ENCODE results near the gene PPP1R11.
A peak's percentile ranks its signal among the peaks of the same experiment; 100 is the strongest.
"Not testable (repeated sequence)": the region's sequence is repeated elsewhere in the genome, so short reads cannot be mapped to it uniquely, and the experiment has no call there.

The PPP1R11 gene

DNA sequence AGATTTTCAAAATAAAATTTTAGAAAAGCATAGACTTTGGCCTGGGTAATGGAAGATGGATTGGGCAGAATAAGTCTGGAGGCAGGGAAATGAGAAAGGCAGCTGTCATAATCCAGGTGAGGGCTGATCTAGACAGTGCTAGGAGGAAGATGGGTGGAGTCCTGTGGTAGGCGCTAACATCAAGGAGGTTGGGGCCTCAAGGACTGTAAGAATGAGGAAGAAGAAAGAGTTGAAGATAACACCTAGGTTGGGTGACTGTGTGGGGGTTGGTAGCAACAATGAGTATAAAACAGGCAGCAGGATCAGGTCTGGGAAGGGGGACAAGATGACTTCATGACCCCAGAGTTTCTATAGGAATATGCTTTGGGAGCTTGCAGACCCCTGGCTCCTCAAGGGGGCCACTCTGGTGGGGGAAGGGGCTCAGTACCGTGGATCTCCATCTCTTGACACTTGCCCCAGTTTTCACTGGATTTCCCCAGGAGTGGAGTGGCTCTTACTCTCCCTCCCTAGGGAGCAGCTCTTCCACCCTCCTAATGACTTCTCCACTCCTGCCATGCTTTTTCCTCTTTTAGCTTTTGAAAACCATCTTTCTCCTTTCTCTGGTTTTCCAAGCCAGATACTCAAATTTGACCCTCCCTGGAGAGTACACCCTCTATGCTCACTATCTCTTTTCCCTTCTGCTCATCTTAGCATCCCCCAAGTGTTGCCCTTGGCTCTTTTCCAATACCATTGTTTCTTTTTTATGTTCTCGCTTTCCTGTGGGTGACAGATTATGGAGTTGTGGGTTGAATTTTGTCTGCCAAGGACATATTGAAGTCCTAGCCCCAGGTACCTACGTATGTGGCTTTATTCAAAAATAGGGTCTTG lies 31.1 kb downstream of the PPP1R11 start:
- DNase-seq (ENCODE audit: low read depth): no peak

DNA sequence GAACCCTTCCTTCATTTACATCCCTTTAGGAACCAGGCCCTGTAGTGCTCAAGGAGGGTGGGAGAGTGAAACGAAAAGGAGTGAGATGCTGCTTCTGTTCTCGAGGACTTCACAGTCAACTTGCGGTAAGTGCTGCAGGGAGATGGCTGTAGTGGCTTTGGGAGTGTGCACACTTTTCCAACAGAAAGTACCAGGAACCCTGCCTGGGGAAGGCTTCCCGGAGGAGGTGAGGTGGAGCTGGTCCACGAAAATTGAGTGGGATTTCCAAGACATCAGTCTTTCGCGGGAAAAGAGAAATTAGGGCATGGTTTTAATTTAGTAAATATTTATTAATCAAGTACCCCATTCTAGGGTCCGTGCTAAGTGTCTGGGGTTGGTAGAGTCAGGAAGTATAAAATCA lies 33.2 kb downstream of the PPP1R11 start:
- no peak for DNase-seq (ENCODE audit: low read depth)

DNA sequence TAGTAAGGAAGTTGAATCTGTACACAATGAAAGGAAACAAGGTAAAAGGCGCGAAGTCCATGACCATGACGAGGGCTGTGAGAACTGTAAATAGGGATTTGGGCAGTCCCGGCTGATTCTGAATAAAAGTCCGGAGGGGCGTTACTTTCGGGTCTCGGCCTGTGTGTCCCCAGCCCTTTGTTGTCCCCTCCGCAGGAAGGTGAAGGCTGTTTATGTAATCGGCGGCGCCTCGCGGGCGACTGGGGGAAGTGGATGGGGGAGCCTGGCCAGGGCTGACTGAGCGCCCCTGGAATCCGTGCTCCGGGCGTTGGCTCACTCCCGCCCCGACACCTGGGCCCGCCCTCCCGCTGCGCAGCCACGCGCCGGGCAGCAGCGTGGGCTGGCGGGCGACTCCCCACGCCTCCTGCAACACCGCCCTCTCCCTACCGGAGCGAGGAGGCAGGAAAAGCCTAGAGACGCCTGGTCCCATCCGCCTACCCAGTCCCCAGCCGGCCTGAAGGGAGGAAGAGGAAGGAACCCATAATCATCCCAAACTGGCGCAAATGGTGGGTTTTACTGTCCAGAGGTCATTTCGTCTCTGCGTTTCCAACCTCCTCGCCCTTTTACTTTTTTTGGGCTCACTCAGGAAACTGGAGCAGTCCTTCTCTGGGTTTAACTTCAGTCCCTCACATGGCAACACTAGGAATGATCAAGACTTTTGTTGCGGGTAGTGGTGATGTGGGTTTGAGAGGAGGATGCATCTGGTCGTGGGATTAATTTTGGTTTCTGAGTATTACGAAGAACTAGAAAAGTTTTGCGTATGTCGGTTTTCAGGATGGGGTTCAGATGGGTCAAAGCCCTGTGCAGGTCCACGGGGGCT lies 33.8 kb downstream of the PPP1R11 start:
- no peak for DNase-seq (ENCODE audit: low read depth)

DNA sequence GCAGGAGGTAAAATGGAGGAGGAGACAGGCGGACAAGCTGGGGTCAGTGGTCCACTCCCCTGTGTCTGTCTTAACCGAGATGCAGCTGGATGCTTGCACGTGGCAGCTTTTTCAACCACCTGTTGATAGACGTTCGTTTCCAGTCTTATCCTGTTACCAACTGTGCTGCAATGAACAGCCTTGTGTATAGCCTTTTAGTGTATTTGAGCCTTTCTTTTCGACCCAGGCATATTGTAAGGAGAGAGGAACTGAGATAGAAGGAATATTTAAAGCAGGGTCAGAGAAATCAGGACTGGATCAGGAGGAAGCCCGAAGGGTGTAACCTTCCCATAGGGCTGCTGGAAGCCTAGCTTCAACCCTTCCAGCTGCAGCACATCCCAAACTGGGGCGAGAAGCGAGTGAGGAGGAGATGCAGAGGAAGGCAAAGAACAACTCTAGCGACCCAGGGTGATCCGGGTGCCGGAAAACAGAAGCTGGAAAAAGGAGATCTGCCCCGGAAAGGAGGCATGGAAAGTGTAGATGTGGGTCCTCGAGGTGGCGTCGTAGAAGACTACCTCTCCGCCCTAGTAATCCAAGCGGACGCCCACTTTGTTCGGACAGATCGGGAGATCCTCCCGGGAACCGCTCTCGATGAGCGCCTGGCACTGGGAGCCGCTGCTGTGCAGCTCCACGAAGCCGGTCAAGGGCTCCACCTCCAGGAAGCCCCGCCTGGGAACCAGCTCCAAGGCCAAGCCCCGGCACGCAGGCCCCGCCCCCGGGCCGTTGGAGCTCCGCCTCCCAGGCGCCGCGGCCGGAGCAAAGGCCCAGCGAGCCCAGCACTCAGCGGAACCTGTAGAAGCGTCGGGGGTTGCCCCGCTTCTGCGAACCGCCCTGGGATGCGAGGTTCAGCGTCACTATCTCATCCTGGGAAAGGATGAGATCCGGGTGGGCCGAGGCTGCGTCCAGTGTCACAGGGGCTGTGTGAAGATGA lies 34.7 kb downstream of the PPP1R11 start:
- peak; percentile 89 for DNase-seq (ENCODE audit: low read depth)

DNA sequence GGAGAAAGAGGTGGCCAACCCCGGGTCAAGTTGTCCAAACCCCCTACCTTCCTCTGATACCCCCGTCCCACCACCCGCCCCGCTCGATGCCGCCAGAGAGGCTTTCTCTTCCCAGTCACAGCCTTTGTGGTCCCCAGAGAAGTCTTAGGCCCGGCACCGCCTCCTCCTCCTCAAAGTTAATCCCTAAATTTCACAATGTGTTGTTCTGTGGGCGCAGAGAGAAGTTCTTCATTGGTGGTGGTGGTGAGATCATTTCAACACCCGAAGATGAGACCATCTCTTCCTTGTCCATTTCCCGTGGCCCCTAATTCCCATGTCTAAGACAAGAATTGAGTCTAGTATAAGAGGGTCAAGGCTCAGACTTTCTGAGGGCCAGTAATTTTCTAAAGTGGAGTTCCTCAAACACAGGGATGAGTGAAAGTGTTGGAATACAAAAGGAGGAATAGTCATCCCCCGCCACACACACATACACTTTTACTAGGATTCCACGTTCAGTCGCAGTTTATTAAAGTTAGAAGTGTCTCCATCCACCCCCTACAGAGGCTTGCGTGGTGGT lies 35.5 kb downstream of the PPP1R11 start:
- DNase-seq (ENCODE audit: low read depth): no peak

DNA sequence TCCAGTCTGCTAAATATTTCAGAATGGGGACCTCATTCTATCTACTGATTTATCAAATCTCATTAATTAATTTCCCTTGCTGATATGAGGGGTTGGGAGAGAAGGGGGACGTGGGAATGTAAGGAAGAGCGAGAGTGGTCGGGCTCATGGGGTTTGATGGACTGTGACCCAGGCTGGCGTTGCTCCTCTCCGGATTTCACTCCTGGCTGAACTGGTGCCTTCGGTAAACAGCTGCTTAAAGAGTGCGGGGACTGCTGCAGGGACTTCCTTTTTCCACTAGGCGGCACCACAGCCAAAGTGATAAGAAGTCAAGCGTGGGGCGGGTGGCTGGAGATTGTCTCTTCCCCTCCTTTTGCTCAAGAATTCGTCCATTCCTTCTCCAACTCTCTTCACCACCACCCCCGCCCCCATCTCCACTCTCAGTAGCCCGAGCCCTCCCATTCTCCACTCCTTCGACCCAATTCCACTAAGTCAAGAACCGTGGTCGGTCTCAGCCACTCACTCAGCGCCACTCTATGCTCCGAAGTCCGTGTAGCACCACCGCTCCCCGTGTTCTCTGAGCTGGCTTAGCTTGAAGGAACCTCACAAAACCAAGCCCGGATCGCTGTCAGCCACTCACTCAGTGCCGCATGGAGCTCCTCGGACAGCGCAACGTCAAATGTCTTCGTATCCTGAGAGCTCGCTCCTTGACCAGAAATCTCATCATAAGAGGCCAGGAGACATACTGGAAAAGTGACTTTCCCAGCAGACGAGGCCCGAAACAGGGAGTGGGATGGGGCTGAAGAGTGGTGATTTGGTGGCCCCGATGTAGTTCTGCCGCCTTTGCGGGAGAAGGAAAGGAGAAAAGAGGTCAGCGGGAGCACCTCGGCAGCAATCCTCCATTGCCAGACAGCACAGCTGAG lies 36.2 kb downstream of the PPP1R11 start:
- peak; percentile 88 for DNase-seq (ENCODE audit: low read depth)

DNA sequence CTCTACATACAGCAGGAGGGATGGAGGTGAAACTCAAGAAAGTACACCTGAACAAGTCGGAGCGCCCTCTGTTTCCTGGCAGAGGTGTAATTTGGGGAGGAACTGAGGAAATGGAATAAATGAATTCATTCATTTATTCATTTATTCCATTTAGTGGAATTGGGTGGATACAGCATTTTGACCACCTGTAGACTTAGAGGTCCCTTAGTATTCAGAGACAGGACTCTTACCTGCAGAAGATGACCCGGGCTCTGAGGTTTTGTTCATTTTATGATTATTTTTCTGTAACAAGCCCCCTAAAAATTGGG lies 36.8 kb downstream of the PPP1R11 start:
- DNase-seq (ENCODE audit: low read depth): no peak

DNA sequence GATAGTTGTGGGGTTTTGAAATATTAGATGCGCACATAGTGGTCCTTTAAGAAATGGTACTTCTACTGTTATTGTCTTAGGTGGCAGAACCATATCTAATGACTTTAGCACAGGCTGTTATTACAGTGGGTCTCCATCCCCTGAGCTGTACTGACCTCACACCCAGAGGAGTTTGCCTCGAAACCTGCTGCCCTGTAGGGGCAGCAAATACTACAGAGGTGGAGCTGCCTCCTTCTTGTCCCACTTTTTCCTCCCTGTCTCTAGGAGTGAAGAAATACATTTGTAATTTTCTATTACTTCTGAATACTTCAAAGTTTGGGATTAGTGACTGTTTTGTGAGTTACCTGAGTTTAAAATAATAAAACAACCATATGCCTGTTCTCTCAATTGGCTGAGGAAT lies 37.7 kb downstream of the PPP1R11 start:
- no peak for DNase-seq (ENCODE audit: low read depth)

DNA sequence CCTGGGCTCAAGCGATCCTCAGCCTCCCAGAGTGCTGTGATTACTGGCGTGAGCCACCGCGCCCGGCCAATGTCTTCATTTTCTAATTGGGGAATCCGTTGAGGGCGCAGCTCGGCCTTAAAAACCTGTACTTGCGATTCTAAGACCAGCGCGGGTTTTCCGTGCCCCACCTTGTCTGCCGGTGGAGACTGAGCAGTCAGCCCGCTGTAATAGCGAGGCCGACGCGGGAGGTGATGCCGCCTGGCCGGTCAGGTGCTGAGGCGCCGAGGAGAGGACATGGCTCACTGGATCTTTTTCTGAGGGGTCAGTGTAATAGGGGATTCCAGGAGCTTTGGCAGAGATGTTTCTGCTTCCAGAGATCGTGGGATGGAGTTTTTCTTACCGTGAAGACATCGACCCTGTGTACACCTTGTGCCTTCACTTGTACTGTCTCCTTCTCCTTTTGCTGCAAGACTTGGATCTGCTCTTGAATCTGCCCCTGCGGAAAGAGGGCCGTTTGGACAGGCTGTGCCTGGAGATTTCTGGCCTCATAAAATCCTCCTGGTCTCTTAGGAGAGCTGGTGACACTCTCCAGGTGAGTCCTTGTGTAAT lies 44.4 kb downstream of the PPP1R11 start:
- no peak for DNase-seq (ENCODE audit: low read depth)

DNA sequence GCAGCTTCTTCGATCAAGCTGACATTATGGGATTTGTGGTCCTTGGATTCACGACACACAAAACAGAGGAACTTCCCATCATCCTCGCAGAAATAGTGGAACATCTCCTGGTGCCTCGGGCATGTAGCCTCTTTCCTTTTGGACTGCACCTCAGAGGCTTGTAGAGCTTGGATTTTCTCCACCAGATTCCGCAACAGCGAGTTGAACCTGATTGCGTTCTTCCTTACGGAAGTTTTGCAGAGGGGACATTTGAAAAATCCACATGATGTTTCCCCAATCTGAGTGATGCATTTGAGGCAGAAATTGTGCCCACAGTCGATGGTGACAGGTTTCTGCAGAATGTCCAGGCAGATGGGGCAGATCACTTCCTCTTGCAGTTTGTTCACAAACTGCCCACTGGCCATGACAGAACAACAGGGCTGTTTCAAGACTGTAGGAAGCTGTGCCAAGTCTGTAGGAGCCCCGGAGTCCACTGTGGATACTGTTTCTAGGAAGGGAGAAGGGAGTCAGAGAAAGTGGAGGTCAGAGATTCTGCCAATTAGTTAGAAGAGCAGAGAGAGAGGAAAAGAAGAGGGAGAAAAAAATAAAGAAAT lies 45.5 kb downstream of the PPP1R11 start:
- DNase-seq (ENCODE audit: low read depth): no peak

DNA sequence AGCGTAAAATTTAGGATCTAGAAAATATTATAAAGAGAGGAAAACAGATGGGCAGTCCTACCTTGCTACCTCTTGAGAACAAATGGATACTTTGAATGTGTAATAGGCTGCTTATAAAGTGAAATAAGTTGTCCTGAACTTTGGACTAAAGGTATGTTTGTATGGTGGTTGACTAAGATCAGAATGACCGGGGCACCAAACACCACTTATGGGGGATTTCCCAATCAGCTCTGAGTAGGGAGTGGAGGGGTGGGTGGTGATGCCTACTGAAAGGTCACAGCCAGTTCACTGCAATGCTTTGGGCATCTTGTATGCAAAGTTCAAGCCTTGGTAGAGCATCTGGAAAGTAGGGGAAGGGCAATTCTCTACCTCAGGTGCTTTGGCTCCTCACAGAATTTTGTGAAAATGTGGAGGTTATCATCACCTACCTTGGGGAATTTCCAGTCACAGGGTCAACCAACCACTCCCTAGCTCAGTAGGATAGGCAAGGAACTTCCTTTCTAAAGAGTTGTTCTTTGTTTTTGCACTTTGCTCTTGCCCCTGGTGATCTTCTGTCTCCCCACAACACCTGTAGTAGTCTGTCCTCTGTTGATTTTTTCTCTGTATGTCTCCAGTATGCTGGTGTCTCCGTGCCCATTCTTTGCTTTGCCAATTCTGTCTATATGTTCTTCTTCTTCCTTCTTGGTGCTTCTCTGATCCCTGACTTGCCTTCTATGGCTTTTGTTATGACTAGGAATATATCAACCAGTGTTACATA lies 46.2 kb downstream of the PPP1R11 start, which contains the start of gene TRIM31:
Gene TRIM31 (minus strand): TSS at position 88 of the 757 bp plus-strand sequence. CDS start 285 bp downstream, outside the sequence.
- no peak for DNase-seq (ENCODE audit: low read depth)

DNA sequence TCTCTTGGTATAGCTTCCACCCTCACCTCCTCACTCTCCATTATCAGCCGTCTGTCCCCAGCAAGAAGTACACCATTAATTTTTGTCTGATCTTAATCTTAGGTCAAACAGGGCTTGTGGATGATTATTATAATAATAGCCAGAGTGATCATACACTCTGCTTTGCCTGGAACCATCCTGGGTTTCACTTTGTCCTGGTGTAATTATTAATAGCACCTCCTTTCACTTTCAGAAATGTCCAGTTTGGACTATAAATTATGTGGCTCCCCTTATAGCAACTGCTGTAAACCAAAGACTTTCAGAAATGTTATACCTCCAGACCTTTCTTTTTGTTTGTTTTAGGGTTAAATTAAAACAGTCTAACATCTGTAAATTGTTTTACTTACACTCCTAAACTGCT lies 46.8 kb downstream of the PPP1R11 start:
- DNase-seq (ENCODE audit: low read depth): no peak

DNA sequence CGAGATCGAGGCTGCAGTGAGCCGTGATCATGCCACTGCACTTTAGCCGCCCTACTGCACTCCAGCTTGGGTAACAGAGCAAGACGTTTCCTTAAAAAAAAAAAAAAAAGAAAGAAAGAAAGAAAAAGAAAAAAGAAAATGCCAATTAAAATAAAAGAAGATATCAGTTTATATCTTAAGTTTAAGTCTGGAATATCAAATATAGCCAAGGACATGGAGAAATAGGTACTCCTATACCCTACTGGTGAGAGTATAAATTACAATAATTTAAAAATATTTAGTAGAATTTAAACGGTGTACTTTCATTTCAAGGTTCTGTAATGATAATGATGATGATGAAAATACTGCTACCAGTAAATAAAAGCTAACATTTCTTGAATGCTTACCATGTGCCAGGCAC lies 49.7 kb downstream of the PPP1R11 start:
- DNase-seq (ENCODE audit: low read depth): no peak

DNA sequence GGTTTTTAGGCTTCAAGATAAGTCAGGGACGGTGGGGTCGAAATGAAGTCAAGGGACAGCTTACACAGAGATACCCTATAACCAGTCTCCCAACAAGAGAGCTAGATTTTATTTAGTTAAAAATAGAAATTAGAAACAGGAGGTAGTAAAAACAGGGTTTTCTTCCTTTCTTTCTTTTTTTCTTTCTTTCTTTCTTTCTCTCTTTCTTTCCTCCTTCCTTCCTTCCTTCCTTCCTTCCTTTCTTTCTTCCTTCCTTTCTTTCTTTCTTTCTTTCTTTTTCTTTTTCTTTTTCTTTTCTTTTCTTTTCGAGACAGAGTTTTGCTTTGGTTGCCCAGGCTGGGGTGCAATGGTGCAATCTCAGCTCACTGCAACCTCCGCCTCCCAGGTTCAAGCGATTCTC lies 51.7 kb downstream of the PPP1R11 start:
- DNase-seq (ENCODE audit: low read depth): not testable (repeated sequence)

All from EH (cell line).